Fibroblast of lung (primary cell): ENCODE results near the gene SOX21.

ENCODE experiments used
- CTCF ChIP-seq, 2 donors: IDR thresholded peaks in 1 of 2; conservative IDR thresholded peaks in 1 of 2; 1 replicate in 1 of 2; 2 replicates in 1 of 2; pipeline ENCODE4 v1.5.1; 2011 to 2012; ENCODE audit warnings: low read length in 2 of 2, control low read depth in 1 of 2, inconsistent platforms in 1 of 2, low read depth in 1 of 2, mild to moderate bottlenecking in 1 of 2
- EZH2 ChIP-seq: IDR thresholded peaks from 2 replicates; pipeline ENCODE4 v1.5.1; 2012; ENCODE audit warnings: low read length, control low read depth, mild to moderate bottlenecking; ENCODE audit errors: missing control alignments

- TF ChIP-seq CTCF (conservative IDR thresholded peaks at IDR 0.05 in 1 of 2, IDR thresholded peaks at IDR 0.05 in 1 of 2; ENCODE audit: low read depth in 1 of 2, low read length in 2 of 2) (no peak), EZH2 (no peak)
Observed at GRCh38 chr13:94696171-94696570, 16.2 kb downstream of the SOX21 start.
